GM18508 (cell line): Measurements from ENCODE around the gene DNAJB11.

ENCODE experiments used
- ATAC-seq: cut with Tn5 transposase; IDR thresholded peaks from one replicate; pipeline ENCODE4 v1.9.1; 2021; ENCODE audit warnings: moderate number of reproducible peaks; ENCODE audit not compliant: insufficient read depth, unreplicated experiment

Gene DNAJB11

DNA sequence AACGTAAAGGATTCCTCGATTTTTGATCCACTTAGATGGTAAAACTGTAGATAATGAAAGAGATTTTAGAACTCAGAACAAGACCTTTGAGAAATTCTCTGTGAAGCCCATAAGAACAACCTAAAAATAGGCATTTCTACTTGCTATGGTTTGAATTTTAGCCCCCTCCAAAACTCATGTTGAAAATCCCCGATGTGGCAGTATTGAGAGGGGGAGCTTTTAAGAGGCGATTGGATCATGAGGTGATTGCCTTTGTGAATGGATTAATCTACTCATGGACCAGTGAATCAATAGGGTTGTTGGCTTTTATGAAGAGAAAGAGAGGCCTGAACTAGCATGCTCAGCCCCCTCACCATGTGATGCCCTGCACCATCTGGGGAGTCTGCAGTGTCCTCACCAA is 22.2 kb downstream of the DNAJB11 start:
- ATAC-seq = no peak

DNA sequence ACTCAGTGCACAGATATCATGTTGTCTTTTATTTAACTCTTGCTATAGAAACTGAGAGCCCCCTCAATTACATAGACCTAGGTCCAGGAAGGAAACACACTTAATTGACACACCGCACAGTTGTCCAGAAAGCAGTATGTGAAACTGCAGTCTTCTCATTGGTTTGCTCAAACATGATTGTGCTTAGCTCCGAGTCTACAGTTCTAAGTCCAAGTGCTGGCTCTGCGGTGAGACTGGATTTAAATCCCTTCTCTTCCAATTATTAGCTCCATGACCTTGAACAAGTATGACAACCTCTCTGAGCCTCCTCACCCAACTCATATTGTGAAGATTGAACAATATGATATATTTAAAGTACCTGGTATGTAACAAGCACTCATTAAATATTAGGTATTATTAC is 23.3 kb downstream of the DNAJB11 start:
- ATAC-seq = no peak

DNA sequence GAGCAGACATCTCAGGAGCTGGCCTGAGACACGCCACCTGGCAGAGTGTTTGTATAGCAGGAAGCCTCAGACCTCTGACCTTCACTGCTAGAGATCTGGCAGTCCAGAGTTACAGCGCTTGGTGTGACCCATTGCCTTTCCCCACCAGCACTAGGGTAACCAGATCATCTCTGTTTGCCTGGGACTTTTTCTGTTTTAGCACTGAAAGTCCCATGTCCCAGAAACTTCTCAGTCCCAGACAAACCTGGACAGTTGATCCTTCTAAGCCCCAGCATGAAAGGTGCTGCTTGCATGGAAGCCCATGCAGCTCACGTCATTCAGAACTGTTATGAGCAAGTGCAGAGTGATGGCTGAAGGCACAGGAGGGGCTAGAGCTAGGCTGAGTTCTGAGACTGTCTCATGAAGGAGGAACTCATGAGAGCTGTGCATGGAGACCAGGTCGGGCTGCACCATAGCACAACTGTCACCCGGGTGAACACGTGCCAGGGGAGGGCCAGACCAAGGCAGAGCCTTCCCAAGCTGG is 24.1 kb downstream of the DNAJB11 start:
- ATAC-seq = no peak

DNA sequence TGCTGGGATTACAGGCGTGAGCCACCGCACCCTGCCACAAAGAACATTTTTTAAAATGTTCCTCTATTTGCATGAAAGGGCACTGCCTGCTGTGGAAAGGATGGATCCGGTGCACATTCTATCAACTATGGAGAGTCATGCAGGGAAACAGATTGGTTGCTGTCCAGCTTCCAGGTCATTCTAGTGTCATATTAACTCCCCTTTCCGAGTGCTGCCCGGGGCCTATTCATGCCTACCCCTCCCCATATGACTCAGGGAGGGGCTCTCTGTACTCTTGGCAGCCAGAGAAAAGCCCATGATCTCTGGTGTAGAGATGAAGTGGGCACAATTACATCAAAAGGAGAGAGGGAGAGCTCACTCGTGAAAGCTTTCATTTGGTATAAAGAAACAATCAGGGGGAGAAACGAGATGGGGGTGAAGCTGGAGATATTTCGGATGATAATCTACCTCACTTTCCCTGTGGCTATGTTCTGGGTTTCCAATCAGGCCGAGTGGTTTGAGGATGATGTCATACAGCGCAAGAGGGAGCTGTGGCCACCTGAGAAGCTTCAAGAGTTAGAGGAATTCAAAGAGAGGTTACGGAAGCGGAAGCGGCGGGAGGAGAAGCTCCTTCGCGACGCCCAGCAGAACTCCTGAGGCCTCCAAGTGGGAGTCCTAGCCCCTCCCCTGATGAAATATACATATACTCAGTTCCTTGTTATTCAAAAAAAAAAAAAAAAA is 26.2 kb downstream of the DNAJB11 start:
- ATAC-seq = no peak

DNA sequence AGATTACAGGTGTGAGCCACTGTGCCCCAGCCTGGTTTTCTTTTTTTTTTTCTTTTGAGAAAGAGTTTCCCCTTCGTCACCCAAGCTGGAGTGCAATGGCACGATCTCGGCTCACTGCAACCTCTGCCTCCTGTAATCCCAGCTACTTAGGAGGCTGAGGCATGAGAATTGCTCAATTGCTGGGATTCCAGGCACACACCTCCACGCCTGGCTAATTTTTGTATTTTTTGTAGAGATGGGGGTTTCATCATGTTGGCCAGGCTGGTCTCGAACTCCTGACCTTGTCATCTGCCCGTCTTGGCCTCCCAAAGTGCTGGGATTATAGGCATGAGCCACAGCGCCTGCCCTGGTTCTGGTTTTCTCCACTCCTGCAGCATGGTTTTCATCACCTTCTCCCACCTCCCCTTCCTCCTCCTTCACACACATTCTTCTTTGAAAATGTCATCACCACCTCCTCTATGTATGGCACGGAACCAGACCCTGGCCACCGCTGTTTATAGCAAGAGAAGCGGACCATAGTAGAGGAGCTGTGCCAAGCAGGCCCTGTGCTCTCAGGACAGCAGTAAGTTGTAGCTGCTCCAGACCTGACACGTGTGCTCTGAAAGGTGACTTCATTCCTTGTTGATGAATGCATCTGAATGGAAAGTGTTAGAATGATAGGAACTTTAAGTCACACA is 27.7 kb downstream of the DNAJB11 start:
- no peak for ATAC-seq

DNA sequence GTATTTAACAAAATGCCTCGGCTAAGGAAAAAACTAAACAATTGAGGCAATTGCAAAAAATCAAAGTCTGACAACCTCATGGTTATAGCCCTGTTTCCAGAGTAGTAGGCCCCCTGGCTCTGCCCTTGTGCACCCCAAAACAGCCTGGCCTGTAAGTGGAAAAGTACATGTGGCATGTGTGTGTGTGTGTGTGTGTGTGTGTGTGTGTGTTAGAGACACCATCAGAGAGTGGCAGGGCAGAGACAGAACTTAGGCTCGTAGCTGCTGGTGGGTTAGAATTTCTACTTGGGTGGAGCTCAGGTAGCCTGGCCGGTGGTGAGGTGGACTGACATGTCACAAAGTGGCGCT is 28.2 kb downstream of the DNAJB11 start:
- no peak for ATAC-seq

DNA sequence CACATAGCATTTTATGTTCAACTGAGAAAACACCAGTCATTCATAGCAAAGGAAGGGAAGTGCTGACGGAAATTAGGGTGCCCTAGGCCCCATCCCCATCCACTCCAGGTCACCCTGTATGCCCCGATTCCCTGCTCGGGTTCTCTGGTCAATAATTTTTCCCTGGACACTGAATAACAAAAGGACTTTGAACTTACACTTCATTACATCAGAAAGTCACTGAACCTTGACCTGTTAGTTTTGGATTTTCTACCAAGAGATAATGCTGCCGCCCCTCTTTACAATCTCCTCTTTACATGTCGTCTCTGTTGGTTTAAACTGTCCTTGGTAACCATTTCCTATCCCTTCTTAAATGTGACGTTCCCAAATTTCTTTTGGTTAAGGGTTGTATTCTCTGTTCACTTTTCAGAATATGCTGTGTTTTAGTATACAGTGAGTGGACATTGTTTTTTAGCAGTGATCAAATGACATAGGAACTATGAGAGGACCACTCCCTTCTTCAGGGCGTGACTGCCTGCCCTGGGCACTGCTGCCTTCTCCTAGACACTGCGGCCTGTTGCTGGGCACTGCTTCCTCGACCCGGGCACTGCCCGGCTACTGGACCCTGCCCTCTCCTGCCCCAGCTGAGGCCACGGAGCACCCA is 28.7 kb downstream of the DNAJB11 start:
- ATAC-seq = no peak

DNA sequence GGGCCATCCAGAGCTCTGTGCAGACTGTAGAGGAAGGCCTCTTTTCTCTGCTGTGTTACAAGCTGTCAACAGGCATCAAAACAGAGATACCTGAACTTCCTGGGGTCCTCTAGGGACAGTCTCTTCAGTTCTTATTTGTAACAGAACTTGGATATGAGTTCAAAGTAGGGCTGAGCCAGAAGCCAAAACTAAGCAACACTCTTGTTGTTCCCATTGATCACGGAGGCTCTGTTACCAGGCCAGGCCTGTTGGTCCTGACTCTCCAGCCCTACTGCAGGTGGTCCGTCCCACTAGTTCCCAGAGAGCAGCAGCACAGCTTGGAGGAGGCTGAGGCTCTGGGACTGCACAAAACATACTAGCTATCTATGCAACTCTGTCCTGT is 29.3 kb downstream of the DNAJB11 start:
- no peak for ATAC-seq

DNA sequence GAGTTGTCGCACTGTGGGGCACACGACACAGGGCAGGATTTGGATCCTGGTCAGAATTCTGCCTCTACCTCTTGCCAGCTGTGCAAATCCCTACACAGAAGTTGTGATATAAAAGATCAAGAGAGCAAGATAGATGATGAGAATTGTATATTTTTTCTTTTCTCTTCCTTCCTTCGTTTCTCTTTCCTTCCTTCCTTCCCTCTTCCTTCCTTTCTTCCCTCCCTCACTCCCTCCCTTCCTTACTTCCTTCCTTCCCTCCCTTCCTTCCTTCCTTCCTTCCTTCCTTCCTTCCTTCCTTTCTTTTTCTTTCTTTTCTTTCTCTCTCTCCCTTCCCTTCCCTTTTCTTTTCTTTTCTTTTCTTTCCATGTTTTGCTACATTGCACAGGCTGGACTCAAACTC is 30.4 kb downstream of the DNAJB11 start:
- no peak for ATAC-seq

DNA sequence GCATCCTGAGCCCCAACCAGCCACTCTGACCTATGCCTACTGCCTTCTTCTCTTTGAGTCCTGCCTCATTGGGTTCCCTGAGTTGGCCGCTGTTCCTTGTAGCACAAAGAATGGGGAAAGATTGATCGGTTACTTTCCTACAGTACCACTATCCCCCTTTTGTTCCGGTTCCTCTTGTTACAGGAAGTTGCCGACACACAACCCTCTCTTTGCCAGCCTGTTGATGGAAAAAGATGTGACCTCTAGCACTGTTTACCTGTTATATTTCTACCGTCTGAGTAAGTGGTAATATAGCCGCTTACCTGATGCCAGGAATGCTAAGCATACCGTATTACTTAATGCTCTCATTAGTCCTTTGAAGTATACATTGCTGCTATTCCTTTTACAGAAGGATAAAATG is 32.6 kb downstream of the DNAJB11 start:
- ATAC-seq = no peak

DNA sequence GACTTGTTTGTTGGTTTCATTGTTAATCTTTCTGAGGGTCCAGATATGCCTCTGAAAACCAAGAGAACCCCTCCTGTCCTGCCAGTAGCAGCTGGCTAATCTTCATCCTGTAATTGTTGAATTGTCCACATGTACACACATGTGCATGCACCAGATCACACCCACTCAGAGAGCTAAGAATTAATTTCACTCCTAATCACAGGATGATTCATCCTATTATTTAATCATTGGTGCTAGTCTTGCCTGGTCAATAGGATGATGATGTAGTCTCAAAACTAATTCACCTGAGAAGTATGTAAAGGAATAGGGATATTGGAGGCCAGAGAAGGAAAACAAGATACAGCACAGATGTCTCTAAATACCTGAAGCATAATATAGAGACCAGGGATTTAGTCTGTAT is 34.6 kb downstream of the DNAJB11 start:
- ATAC-seq = no peak

DNA sequence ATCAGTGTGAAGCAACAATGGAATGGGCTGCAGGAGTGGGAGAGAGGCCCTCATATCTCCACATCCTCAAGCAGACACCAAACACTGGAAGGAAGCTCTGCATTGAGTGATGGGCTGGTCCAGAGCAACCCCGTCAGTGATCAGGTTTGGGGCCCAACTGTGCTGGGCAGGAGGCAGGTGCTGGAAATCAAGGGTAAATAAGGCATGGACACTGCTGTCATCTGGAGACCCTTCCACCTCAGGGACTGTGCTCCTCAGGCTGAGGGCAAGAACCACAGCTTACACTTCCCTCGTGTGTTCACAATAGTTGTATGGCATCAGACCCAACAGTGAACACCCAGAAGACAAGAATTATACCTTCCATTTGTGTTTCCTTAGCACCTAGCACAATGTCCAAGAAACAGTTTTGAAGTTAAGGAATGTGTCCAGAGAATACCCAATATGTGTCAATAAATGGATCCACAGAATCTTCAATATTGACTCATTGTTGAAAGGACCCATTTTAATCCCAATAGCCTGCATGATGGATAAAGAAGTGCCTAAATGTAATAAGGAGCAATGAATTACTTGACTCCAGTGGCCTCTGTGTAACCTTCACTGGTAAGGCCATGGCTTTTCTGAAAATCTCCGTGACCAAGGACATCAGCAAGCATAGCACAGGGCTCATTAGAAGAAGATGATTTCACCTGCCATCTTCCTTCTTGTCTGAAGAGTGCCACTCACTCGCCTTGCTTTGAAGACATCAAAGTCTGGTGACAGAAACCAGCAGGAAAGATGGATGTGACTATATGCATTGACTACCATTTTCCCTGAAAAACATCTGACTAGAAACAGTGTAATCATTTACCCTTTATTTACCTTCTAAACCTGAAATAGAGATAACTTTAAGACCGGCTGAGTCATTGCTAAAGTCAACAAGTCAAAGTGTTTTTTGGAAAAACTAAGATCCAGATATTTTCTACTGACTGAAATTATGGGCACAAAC is 35.3 kb downstream of the DNAJB11 start:
- no peak for ATAC-seq

DNA sequence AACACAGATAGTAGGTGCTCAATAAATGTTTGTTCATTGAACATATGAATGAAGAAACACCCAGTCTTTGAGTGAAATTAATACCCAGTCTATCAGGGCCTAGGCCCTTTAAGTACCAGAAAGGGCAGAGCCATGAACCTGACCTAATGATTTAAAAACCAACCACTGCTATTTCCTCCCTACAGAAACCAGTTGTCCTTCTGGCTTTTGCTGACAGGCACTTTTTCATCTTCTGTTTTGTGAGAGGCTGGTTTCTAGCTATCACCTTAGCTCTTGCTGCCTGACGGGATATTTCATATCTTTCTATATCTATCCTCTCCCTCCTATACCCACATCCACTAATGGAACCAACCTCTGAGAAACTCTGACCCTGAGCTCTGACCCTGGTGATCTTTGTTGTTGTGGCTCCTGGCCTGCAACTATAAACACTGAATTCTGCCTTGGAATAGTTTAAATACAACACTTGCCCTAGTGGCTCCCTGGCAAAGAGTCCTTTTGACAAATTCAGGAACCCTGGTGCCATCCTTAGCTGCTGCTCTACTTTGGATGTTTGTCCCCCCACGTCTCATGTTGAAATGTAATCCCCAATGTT is 38.2 kb downstream of the DNAJB11 start:
- ATAC-seq = no peak

DNA sequence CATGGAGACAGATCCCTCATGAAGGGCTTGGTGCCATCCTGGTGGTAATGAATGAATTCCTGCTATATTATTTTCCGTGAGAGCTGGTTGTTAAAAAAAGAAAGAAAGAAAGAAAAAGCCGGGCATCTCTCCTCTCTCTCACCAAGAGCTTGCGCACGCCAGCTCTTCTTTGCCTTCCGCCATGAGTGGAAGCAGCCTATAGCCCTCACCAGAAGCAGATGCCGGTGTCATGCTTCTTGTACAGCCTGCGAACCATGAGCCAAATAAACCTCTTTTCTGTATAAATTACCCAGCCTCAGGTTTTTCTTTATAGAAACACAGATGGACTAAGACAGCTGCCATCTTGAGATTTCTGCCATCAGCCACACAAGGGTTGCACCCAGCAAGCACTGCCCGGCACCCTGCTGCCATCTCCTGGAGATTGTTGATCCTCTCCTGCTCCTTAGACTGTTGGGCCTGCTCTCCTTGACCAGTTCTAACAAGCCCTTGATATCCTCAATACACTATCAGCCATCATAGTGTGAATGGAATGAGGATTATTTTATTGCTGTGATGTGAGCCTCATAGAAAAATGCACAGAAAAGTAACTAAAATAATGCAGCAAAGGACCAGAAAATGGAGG is 38.8 kb downstream of the DNAJB11 start:
- no peak for ATAC-seq

DNA sequence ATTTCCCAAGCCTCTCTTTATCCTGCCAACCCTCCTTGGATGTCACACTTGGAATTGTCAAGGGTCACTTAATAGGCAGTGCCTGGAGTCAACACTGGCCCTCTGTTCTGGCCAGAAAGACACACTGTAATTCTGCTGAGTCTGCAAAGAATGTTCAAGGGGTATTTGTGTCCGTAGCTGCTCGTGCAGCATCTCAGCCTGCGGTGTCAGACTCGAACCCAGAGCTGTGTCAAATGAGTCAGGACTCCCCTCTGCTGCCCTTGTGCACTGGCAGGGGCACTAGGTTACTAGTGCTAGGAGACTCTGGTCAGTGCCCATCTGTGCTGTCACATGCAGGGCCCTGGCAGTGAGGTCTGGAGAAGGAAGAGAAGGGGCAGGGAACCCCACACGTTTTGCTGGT is 41.5 kb downstream of the DNAJB11 start:
- ATAC-seq = no peak

DNA sequence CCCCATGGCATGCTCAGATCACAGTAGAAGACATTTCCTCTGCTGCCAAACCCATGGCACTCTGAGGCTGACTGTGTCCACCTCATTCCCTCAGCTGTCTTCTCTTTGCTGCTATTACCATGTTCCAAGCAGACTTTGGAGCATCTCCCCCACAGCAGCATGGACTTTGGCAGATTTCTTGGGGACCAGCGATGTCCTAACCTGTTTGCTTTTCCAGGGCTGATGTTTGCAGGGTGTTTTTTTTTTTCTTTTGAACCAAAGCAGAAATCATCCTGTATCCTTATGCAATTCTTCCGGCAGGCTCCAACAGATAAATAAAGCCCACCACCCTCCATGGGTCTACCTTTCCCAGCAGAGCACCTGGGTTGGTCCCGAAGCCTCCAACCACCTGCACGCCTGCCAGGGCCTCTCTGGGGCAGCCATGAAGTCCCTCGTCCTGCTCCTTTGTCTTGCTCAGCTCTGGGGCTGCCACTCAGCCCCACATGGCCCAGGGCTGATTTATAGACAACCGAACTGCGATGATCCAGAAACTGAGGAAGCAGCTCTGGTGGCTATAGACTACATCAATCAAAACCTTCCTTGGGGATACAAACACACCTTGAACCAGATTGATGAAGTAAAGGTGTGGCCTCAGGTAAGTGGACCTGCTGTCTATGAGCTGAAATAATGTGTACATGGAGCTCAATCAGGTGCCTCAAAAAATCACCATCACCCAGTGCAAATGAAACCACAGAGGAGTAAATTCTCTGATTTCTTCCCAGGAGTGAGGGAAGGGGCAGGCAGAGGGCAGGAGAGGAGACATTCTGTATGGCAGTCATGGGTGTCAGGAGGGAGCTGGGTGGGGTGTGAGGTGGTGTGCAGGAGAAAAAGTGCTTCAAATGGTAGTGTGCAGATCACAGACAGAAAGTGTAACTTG is 42.5 kb downstream of the DNAJB11 start, which contains the start of gene AHSG:
Gene AHSG, plus strand, starts transcription at position 340 of the 916 bp plus-strand sequence. Its CDS starts 82 bp downstream, at position 422.
- no peak for ATAC-seq

DNA sequence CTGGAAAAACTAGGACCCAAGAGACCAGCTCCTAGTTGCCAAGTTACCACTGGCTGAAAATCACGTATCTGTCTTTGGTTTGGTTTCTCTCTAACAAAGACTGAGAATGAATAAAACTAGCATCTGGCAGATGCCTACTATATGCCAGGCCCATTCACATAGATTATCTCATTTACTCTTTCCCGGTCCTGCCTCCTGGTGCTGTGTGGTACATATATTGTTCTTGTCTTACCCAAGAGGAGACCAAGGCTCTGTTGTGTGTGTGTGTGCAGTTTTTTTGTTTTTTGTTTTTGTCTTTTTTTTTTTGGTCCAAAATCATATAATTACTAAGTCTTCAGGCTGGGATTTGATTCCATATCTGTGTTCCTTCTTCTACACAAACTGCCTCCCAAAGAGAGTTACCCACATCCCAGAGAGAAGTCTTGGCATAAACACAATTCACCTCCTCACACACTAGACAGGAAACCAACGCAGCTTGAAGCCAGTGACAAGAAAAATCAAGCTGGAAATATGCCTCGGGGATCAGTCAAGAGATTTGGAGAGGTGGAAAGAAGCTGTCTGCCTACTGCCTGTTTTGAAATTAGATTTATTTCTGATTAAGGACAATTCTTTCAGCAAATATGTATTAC is 43.2 kb downstream of the DNAJB11 start:
- no peak for ATAC-seq

DNA sequence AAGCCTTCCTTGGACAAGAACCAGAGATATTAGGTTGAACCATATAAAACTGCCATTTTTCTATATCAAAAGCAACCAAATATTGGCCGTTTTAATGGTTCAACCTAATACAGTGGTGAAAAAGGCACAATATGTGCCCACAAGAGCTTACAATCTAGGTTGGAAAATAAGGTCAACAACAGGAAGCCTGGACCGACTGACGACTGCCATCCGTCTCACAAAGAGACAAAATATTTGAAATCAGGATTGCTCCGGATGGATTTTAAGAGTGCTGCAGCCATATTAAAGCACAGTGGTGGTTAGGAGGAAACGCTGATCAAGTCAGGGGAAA is 43.7 kb downstream of the DNAJB11 start:
- no peak for ATAC-seq
